HL-60 (cell line): Measurements from ENCODE around the gene ATP1B1.
A peak's percentile ranks its signal among the peaks of the same experiment; 100 is the strongest.

Source experiments
- DNase-seq, 2 experiments: peaks; one replicate each; pipeline ENCODE4 v3.0.0-alpha.2; 2010 to 2020; ENCODE audit warnings: low read depth in 1 of 2, low spot score in 1 of 2
- H3K27ac ChIP-seq: fragments of 250-450 bp; sonication (Bioruptor Pico); replicated peaks from 2 replicates; pipeline ENCODE4 v1.5.1; 2020; ENCODE audit warnings: mild to moderate bottlenecking, moderate library complexity
- H3K27me3 ChIP-seq: fragments of 250-450 bp; sonication (Bioruptor Pico); 2 replicates; pipeline ENCODE4 v1.5.1; 2021; ENCODE audit warnings: mild to moderate bottlenecking, moderate library complexity; ENCODE audit not compliant: insufficient read depth, poor library complexity, severe bottlenecking
- H3K4me3 ChIP-seq: replicated peaks from 2 replicates; pipeline ENCODE4 v1.5.1; 2011; ENCODE audit warnings: mild to moderate bottlenecking, control low read depth, low read length; ENCODE audit not compliant: insufficient read depth
- CTCF ChIP-seq: IDR thresholded peaks from one replicate; pipeline ENCODE4 v1.5.1; 2011; ENCODE audit warnings: low read length, control low read depth, inconsistent platforms; ENCODE audit not compliant: insufficient read depth
- GABPA ChIP-seq: IDR thresholded peaks from 2 replicates; pipeline ENCODE4 v1.6.1; 2012; ENCODE audit warnings: low read depth
- POLR2AphosphoS5 ChIP-seq: IDR thresholded peaks from 2 replicates; pipeline ENCODE4 v1.6.1; 2012; ENCODE audit warnings: low read depth
- REST ChIP-seq: IDR thresholded peaks from 2 replicates; pipeline ENCODE4 v1.6.1; 2012; ENCODE audit warnings: low read depth; ENCODE audit not compliant: insufficient replicate concordance
- SPI1 ChIP-seq: IDR thresholded peaks from 2 replicates; pipeline ENCODE4 v1.6.1; 2012; ENCODE audit warnings: low read depth, mild to moderate bottlenecking, borderline replicate concordance

Gene ATP1B1

GRCh38 chr1:169060919-169061639 lies 45.4 kb upstream of the ATP1B1 start:
- H3K27ac ChIP-seq: peak overlapping the region; percentile 22
- H3K4me3 ChIP-seq: no peak overlapping the region
- H3K27me3 ChIP-seq: no peaks in the 10 kb centered on the region
- TF ChIP-seq SPI1 (peak; percentile 88; the same call in 1 of the 2 replicates), CTCF (no peak), GABPA (no peak), REST (no peak), POLR2AphosphoS5 (no peak)
- peak; percentile 17 to 61 for DNase-seq

GRCh38 chr1:169062152-169062551 lies 44.3 kb upstream of the ATP1B1 start:
- Histone ChIP-seq H3K27ac (no peak overlapping the region), H3K4me3 (no peak overlapping the region), H3K27me3 (no peaks in the 10 kb centered on the region)
- no peak for DNase-seq
- TF ChIP-seq POLR2AphosphoS5 (no peak), GABPA (no peak), CTCF (no peak), SPI1 (no peak), REST (no peak)

- H3K27ac ChIP-seq: no peak overlapping the region
- DNase-seq: no peak
- H3K27me3 ChIP-seq: no peaks in the 10 kb centered on the region
- H3K4me3 ChIP-seq: no peak overlapping the region
- TF ChIP-seq POLR2AphosphoS5 (no peak), REST (no peak), GABPA (no peak), SPI1 (no peak), CTCF (no peak)
These were observed 42.4 kb upstream of the ATP1B1 start for GRCh38 chr1:169064103-169064502.
